Measurements from ENCODE around the gene LYSMD4.
A peak's percentile ranks its signal among the peaks of the same experiment; 100 is the strongest.
"Not testable (repeated sequence)": the region's sequence is repeated elsewhere in the genome, so short reads cannot be mapped to it uniquely, and the experiment has no call there.

The LYSMD4 gene

DNA sequence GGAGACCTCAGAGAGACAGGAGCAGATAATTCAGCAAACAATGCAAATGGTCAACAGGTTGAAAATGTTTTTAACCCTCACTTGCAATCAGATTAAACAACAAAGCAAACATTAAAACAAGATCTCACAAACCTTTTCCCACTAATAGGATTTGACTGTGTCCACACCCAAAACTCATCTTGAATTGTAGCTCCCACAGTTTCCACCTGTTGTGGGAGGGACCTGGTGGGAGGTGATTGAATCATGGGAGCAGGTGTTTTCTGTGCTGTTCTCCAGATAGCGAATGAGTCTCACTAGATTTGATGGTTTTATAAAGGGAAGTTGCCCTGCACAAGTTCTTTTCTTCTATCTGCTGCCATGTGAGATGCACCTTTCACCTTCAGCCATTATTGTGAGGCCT, 1.3 kb upstream of the LYSMD4 start:
- Histone ChIP-seq H3K27ac (no peak overlapping the region), H3K36me3 (no peaks in the 10 kb centered on the region), H3K27me3 (peaks cover 17% of the 10 kb centered on the region), H3K4me3 (ENCODE audit: low read depth in 1 of 2, low read length in 1 of 2) (no peak overlapping the region), H3K4me1 (ENCODE audit: control insufficient read depth in 1 of 2, insufficient read depth in 1 of 2, low read depth in 1 of 2, low read length in 1 of 2) (peaks cover 29 to 30% of the 10 kb centered on the region in 2 experiments), H3K9me3 (no peaks in the 10 kb centered on the region)
- TF ChIP-seq, protein P1, sequence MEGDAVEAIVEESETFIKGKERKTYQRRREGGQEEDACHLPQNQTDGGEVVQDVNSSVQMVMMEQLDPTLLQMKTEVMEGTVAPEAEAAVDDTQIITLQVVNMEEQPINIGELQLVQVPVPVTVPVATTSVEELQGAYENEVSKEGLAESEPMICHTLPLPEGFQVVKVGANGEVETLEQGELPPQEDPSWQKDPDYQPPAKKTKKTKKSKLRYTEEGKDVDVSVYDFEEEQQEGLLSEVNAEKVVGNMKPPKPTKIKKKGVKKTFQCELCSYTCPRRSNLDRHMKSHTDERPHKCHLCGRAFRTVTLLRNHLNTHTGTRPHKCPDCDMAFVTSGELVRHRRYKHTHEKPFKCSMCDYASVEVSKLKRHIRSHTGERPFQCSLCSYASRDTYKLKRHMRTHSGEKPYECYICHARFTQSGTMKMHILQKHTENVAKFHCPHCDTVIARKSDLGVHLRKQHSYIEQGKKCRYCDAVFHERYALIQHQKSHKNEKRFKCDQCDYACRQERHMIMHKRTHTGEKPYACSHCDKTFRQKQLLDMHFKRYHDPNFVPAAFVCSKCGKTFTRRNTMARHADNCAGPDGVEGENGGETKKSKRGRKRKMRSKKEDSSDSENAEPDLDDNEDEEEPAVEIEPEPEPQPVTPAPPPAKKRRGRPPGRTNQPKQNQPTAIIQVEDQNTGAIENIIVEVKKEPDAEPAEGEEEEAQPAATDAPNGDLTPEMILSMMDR (IDR thresholded peaks at IDR 0.05) = no peak

DNA sequence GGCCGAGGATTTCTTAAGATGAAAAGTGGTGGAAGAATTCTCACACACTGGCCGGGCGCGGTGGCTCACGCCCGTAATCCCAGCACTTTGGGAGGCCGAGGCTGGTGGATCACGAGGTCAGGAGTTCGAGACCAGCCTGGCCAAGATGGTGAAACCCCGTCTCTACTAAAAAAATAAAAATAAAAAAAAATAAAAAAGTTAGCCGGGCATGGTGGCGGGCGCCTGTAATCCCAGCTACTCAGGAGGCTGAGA, 729 bp upstream of the LYSMD4 start:
- Histone ChIP-seq H3K27me3 (peaks cover 17% of the 10 kb centered on the region), H3K4me1 (ENCODE audit: control insufficient read depth in 1 of 2, insufficient read depth in 1 of 2, low read depth in 1 of 2, low read length in 1 of 2) (peaks cover 26% of the 10 kb centered on the region in 2 experiments), H3K4me3 (ENCODE audit: low read depth in 1 of 2, low read length in 1 of 2) (peak overlapping the region; percentile 85 to 94)
- H3K9me3 ChIP-seq, H3K36me3 ChIP-seq, H3K27ac ChIP-seq: not testable (repeated sequence)

DNA sequence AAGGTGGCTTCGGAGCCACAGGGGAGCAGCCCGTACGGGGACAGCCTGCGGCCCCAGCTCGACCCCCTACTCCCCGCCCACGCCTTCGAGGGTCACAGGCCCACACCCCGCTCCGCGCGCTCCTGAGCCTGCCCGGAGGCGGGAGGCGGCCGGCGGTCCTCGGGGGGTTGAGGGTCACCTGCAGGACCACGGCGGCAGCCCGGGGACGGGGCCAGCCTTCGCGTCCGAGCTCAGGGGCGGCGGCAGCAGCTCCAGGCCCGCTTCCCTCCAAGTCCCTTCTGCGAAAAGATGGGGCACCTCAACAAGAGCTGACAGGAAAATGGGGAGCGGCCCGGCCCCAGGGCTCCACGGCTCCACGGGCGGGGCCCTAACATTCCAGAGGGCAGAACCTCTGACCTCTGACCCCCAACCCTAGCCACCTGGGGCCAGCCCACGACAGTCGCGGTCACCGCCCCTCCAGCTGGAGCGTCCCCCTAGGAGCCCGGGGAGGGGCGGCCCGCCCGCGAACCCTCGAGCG, 428 bp downstream of the LYSMD4 start:
- Histone ChIP-seq H3K27me3 (peaks cover 17% of the 10 kb centered on the region), H3K9me3 (no peaks in the 10 kb centered on the region), H3K27ac (peak overlapping the region; percentile 47), H3K4me3 (ENCODE audit: low read depth in 1 of 2, low read length in 1 of 2) (peak overlapping the region; percentile 85 to 94), H3K4me1 (ENCODE audit: control insufficient read depth in 1 of 2, insufficient read depth in 1 of 2, low read depth in 1 of 2, low read length in 1 of 2) (peaks cover 15 to 16% of the 10 kb centered on the region in 2 experiments), H3K36me3 (no peaks in the 10 kb centered on the region)
- TF ChIP-seq, protein P1 (IDR thresholded peaks at IDR 0.05) = no peak

DNA sequence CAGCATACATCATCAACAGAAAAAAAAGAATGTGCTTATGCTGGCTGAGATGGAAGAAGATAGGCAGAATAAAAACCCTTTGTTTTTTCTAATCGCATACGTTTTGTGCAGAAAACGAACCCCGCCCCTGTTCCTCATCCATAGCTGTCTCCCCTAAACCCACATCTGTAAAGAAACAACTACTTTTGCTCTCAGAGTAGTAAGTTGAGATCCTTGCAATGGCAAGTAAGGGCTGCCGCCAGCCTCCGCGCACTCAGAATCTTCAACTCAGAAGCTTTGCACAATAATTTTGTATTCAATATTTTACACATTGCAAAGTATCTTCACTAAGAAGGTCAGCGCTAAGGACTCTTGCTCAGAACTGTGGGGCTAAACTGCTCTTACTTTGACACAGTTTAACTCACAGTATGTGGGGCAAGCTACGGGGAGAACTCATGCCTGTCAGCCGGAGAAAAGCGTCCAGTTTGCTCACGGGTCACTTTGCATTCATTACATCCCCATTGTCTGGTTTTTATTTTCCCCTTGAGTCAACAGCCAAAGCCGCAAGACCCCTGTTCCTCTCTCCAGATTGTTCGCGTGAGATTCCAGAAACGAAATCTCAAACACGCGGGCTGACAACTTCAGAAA, 1.0 kb downstream of the LYSMD4 start:
- no peaks in the 10 kb centered on the region for H3K36me3 ChIP-seq
- H3K9me3 ChIP-seq = no peaks in the 10 kb centered on the region
- no peak overlapping the region for H3K27ac ChIP-seq
- peaks cover 17% of the 10 kb centered on the region for H3K27me3 ChIP-seq
- H3K4me3 ChIP-seq (ENCODE audit: low read depth in 1 of 2, low read length in 1 of 2) = peak overlapping the region; percentile 85 to 94
- TF ChIP-seq, protein P1 (IDR thresholded peaks at IDR 0.05) = no peak
- H3K4me1 ChIP-seq (ENCODE audit: control insufficient read depth in 1 of 2, insufficient read depth in 1 of 2, low read depth in 1 of 2, low read length in 1 of 2) = peaks cover 13 to 15% of the 10 kb centered on the region in 2 experiments

DNA sequence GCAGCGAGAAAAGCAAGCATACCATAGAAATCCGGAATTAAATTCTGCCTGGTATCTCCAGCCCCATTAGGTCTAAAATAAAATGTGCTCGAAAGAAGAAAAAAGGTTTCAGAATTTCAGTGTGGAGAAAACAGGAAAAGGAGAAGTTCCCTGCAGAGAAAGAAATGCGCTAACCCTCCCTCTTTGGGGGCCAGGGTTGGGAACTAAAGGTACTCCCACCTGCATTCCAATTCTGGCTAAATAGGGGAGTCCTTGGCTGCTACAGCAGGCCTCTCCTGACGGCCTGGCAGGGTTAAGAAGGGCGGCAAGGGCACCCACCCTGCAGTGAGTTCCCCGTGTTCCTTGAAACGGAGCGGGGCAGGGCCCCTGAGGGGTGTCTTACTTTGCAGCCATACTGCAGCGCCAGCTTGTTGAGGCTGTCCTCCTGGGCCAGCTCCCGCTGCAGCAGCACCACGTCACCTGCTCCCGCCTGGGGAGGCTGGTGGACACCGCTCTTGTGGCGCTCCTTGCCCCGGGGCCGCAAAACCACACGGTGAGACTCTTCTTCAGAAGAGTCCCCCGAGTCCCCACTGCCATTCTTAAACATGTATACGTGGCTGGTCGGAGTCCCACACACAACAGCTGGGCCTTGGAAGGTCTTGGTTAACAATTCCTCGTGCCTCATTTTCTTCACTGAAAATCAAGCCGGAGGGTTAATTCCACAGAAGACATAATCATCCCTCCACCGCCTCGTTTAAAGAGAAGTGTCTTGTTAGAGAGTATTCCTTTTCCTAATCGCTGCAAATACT, 1.7 kb downstream of the LYSMD4 start:
- Histone ChIP-seq H3K9me3 (no peaks in the 10 kb centered on the region), H3K4me3 (ENCODE audit: low read depth in 1 of 2, low read length in 1 of 2) (no peak overlapping the region), H3K36me3 (no peaks in the 10 kb centered on the region), H3K4me1 (ENCODE audit: control insufficient read depth in 1 of 2, insufficient read depth in 1 of 2, low read depth in 1 of 2, low read length in 1 of 2) (peaks cover 13 to 15% of the 10 kb centered on the region in 2 experiments), H3K27me3 (peaks cover 17% of the 10 kb centered on the region), H3K27ac (no peak overlapping the region)
- TF ChIP-seq, protein P1 (IDR thresholded peaks at IDR 0.05) = no peak

DNA sequence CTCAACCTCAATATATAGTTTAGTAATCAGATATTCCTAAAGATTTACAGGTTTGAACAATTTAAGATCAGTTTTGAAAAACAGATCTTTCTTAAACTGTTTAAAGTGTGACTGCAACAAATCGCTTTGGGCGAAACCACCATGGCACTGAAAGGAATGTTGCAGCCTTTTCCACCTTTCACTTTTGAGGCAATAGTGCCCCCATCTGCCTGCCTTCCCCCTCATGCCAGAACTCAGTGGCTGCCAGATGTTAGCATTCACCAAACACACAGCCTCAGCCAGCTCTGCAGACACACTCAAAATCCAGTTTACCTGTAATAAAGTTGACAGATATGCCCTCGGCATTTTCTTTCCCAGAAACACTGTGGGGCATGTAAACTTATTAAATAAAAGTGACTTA, 3.3 kb downstream of the LYSMD4 start:
- Histone ChIP-seq H3K27me3 (peaks cover 17% of the 10 kb centered on the region), H3K4me1 (ENCODE audit: control insufficient read depth in 1 of 2, insufficient read depth in 1 of 2, low read depth in 1 of 2, low read length in 1 of 2) (peaks cover 13 to 15% of the 10 kb centered on the region in 2 experiments), H3K36me3 (no peaks in the 10 kb centered on the region), H3K4me3 (ENCODE audit: low read depth in 1 of 2, low read length in 1 of 2) (no peak overlapping the region), H3K27ac (no peak overlapping the region), H3K9me3 (no peaks in the 10 kb centered on the region)
- TF ChIP-seq, protein P1 (IDR thresholded peaks at IDR 0.05) = no peak
